ENCODE results near the gene FMNL3. TPM values are rescaled to one million over a fixed set of nuclear protein-coding genes. Genes with fewer than 3 reads are reported as not detected.

Gene FMNL3
- total RNA-seq, 1 donor from 2014 or later = 21.1 TPM

GRCh38 chr12:49633703-49634345, 73.4 kb downstream of the FMNL3 start:
- no peak overlapping the region for H3K4me3 Mint-ChIP-seq
- H3K36me3 Mint-ChIP-seq = peaks cover 12% of the 10 kb centered on the region
- no peak for DNase-seq (ENCODE audit: extremely low spot score, unreplicated experiment)
- TF ChIP-seq CTCF (conservative IDR thresholded peaks at IDR 0.05) = no peak
- peaks cover 15% of the 10 kb centered on the region for H3K4me1 Mint-ChIP-seq (ENCODE audit: unreplicated experiment)
- H3K27ac Mint-ChIP-seq = no peak overlapping the region
- no peaks in the 10 kb centered on the region for H3K27me3 Mint-ChIP-seq
- H3K9me3 Mint-ChIP-seq = no peaks in the 10 kb centered on the region

GRCh38 chr12:49632986-49633702, 74.1 kb downstream of the FMNL3 start:
- Mint-ChIP-seq H3K27me3 (no peaks in the 10 kb centered on the region), H3K27ac (no peak overlapping the region), H3K4me3 (no peak overlapping the region), H3K4me1 (ENCODE audit: unreplicated experiment) (peaks cover 15% of the 10 kb centered on the region), H3K36me3 (peaks cover 12% of the 10 kb centered on the region), H3K9me3 (no peaks in the 10 kb centered on the region)
- DNase-seq (ENCODE audit: extremely low spot score, unreplicated experiment) = no peak
- TF ChIP-seq CTCF (conservative IDR thresholded peaks at IDR 0.05) = no peak

GRCh38 chr12:49632401-49632800, 74.8 kb downstream of the FMNL3 start:
- TF ChIP-seq CTCF (conservative IDR thresholded peaks at IDR 0.05) = no peak
- no peaks in the 10 kb centered on the region for H3K9me3 Mint-ChIP-seq
- no peak overlapping the region for H3K4me3 Mint-ChIP-seq
- no peak overlapping the region for H3K27ac Mint-ChIP-seq
- H3K27me3 Mint-ChIP-seq = no peaks in the 10 kb centered on the region
- DNase-seq (ENCODE audit: extremely low spot score, unreplicated experiment) = no peak
- peaks cover 12% of the 10 kb centered on the region for H3K36me3 Mint-ChIP-seq
- peaks cover 10% of the 10 kb centered on the region for H3K4me1 Mint-ChIP-seq (ENCODE audit: unreplicated experiment)

- TF ChIP-seq CTCF (conservative IDR thresholded peaks at IDR 0.05) = no peak
- H3K9me3 Mint-ChIP-seq = no peaks in the 10 kb centered on the region
- H3K36me3 Mint-ChIP-seq = peaks cover 8% of the 10 kb centered on the region
- no peak overlapping the region for H3K27ac Mint-ChIP-seq
- no peak for DNase-seq (ENCODE audit: extremely low spot score, unreplicated experiment)
- H3K27me3 Mint-ChIP-seq = no peaks in the 10 kb centered on the region
- no peak overlapping the region for H3K4me3 Mint-ChIP-seq
- H3K4me1 Mint-ChIP-seq (ENCODE audit: unreplicated experiment) = peaks cover under 1% of the 10 kb centered on the region
These were observed 75.8 kb downstream of the FMNL3 start for GRCh38 chr12:49631336-49631907.

GRCh38 chr12:49627752-49628360, 79.3 kb downstream of the FMNL3 start:
- no peak overlapping the region for H3K27ac Mint-ChIP-seq
- H3K36me3 Mint-ChIP-seq = peaks cover 4% of the 10 kb centered on the region
- DNase-seq (ENCODE audit: extremely low spot score, unreplicated experiment) = no peak
- H3K9me3 Mint-ChIP-seq = no peaks in the 10 kb centered on the region
- H3K4me3 Mint-ChIP-seq = no peak overlapping the region
- no peaks in the 10 kb centered on the region for H3K27me3 Mint-ChIP-seq
- TF ChIP-seq CTCF (conservative IDR thresholded peaks at IDR 0.05) = no peak
- H3K4me1 Mint-ChIP-seq (ENCODE audit: unreplicated experiment) = peaks cover 10% of the 10 kb centered on the region

Data from type B pancreatic cell (in vitro differentiated cells).